OCI-LY1 (cell line): ENCODE data around the gene IPMK.

Experiments used
- H2AFZ ChIP-seq: fragments of 200-600 bp; sonication (generic), shearing (Covaris generic); 2 replicates; pipeline ENCODE4 v1.6.0; 2014; ENCODE audit warnings: antibody characterized with exemption, mild to moderate bottlenecking, low read length
- H3F3A ChIP-seq: fragments of 200-600 bp; sonication (generic), shearing (Covaris generic); 2 replicates; pipeline ENCODE4 v1.6.0; 2014; ENCODE audit warnings: mild to moderate bottlenecking, antibody characterized with exemption, low read length, moderate library complexity; ENCODE audit not compliant: insufficient read depth
- H3K27ac ChIP-seq: fragments of 200-600 bp; sonication (generic); 2 replicates; pipeline ENCODE4 v1.5.1; 2014; ENCODE audit warnings: low read length, mixed run types, mild to moderate bottlenecking, low read depth; ENCODE audit not compliant: poor library complexity, severe bottlenecking
- H3K27me3 ChIP-seq: fragments of 200-600 bp; sonication (generic); 2 replicates; pipeline ENCODE4 v1.6.0; 2014; ENCODE audit warnings: antibody characterized with exemption, mild to moderate bottlenecking, low read length, moderate library complexity; ENCODE audit not compliant: insufficient read depth
- H3K36me3 ChIP-seq: fragments of 200-600 bp; sonication (generic); 2 replicates; pipeline ENCODE4 v1.6.1; 2014; ENCODE audit warnings: mild to moderate bottlenecking, antibody characterized with exemption, low read length, moderate library complexity, mixed read lengths; ENCODE audit not compliant: insufficient read depth
- H3K4me1 ChIP-seq: fragments of 200-600 bp; sonication (generic); 2 replicates; pipeline ENCODE4 v1.5.1; 2014; ENCODE audit warnings: mild to moderate bottlenecking, low read length, moderate library complexity; ENCODE audit not compliant: insufficient read depth, severe bottlenecking
- H3K4me2 ChIP-seq: fragments of 200-600 bp; sonication (generic), shearing (Covaris generic); 2 replicates; pipeline ENCODE4 v1.6.1; 2014; ENCODE audit warnings: low read length
- H3K4me3 ChIP-seq: fragments of 200-600 bp; sonication (generic); 2 replicates; pipeline ENCODE4 v1.5.1; 2014; ENCODE audit warnings: low read length, low read depth, mild to moderate bottlenecking, mixed read lengths; ENCODE audit not compliant: poor library complexity, severe bottlenecking
- H3K79me2 ChIP-seq: fragments of 200-600 bp; shearing (Covaris generic); 2 replicates; pipeline ENCODE4 v1.6.1; 2016; ENCODE audit warnings: mixed run types, low read length, mixed read lengths; ENCODE audit not compliant: insufficient read depth
- H3K9ac ChIP-seq: fragments of 200-600 bp; sonication (generic), shearing (Covaris generic); 2 replicates; pipeline ENCODE4 v1.6.1; 2014; ENCODE audit warnings: mild to moderate bottlenecking, low read length, mixed read lengths
- H3K9me2 ChIP-seq: fragments of 200-600 bp; sonication (generic), shearing (Covaris generic); 2 replicates; pipeline ENCODE4 v1.6.1; 2014; ENCODE audit warnings: low read depth, mild to moderate bottlenecking, low read length, mixed read lengths
- H3K9me3 ChIP-seq: fragments of 200-600 bp; shearing (Covaris generic); 2 replicates; pipeline ENCODE4 v1.6.1; 2014; ENCODE audit warnings: low read length, mixed read lengths
- H4K20me1 ChIP-seq: fragments of 200-600 bp; sonication (generic), shearing (Covaris generic); 2 replicates; pipeline ENCODE4 v1.6.0; 2016; ENCODE audit warnings: mild to moderate bottlenecking, low read length; ENCODE audit not compliant: insufficient read depth
- EZH2 ChIP-seq: fragments of 200-600 bp; sonication (generic), shearing (Covaris generic); IDR thresholded peaks from 2 replicates; pipeline ENCODE4 v1.8.0; 2017; ENCODE audit warnings: borderline replicate concordance, mixed run types, mild to moderate bottlenecking, antibody characterized with exemption, low read length, moderate library complexity, mixed read lengths
- TF ChIP-seq, protein P1 (sequence below): fragments of 200-600 bp; sonication (generic), shearing (Covaris generic); IDR thresholded peaks from 2 replicates; pipeline ENCODE4 v1.5.1; 2017; ENCODE audit warnings: mild to moderate bottlenecking, antibody characterized with exemption, low read length, moderate library complexity, mixed read lengths

The IPMK gene

GRCh38 chr10:58293989-58294388 is 26.3 kb upstream of the IPMK start:
- H3K4me2 ChIP-seq = no peak overlapping the region
- no peaks in the 10 kb centered on the region for H3K79me2 ChIP-seq
- no peaks in the 10 kb centered on the region for H3K9me3 ChIP-seq
- no peaks in the 10 kb centered on the region for H3K4me1 ChIP-seq
- no peak overlapping the region for H3K4me3 ChIP-seq
- no peaks in the 10 kb centered on the region for H3K36me3 ChIP-seq
- H3K9ac ChIP-seq = no peak overlapping the region
- no peaks in the 10 kb centered on the region for H3F3A ChIP-seq
- H3K27ac ChIP-seq = no peak overlapping the region
- no peaks in the 10 kb centered on the region for H3K9me2 ChIP-seq
- TF ChIP-seq, protein P1, sequence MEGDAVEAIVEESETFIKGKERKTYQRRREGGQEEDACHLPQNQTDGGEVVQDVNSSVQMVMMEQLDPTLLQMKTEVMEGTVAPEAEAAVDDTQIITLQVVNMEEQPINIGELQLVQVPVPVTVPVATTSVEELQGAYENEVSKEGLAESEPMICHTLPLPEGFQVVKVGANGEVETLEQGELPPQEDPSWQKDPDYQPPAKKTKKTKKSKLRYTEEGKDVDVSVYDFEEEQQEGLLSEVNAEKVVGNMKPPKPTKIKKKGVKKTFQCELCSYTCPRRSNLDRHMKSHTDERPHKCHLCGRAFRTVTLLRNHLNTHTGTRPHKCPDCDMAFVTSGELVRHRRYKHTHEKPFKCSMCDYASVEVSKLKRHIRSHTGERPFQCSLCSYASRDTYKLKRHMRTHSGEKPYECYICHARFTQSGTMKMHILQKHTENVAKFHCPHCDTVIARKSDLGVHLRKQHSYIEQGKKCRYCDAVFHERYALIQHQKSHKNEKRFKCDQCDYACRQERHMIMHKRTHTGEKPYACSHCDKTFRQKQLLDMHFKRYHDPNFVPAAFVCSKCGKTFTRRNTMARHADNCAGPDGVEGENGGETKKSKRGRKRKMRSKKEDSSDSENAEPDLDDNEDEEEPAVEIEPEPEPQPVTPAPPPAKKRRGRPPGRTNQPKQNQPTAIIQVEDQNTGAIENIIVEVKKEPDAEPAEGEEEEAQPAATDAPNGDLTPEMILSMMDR = no peak
- no peak for TF ChIP-seq EZH2
- H2AFZ ChIP-seq = no peak overlapping the region
- H4K20me1 ChIP-seq = no peaks in the 10 kb centered on the region
- H3K27me3 ChIP-seq = no peaks in the 10 kb centered on the region

GRCh38 chr10:58291538-58292174 is 24.0 kb upstream of the IPMK start:
- Histone ChIP-seq H4K20me1 (no peaks in the 10 kb centered on the region), H3K4me2 (no peak overlapping the region), H3K9me3 (no peaks in the 10 kb centered on the region), H2AFZ (no peak overlapping the region), H3K27ac (no peak overlapping the region), H3K79me2 (no peaks in the 10 kb centered on the region), H3K4me1 (no peaks in the 10 kb centered on the region), H3K4me3 (no peak overlapping the region), H3K27me3 (no peaks in the 10 kb centered on the region), H3F3A (no peaks in the 10 kb centered on the region), H3K9ac (no peak overlapping the region), H3K9me2 (no peaks in the 10 kb centered on the region), H3K36me3 (peaks cover 6% of the 10 kb centered on the region; the same call in 1 of the 2 replicates)
- TF ChIP-seq, protein P1 = peak; percentile 82
- no peak for TF ChIP-seq EZH2

- Histone ChIP-seq H3K4me3 (no peak overlapping the region), H3K36me3 (peaks cover 40% of the 10 kb centered on the region), H3K4me2 (peak overlapping the region; percentile 13; the same call in 1 of the 2 replicates), H3K27me3 (no peaks in the 10 kb centered on the region), H3K9ac (no peak overlapping the region), H2AFZ (no peak overlapping the region), H3K27ac (peak overlapping the region; percentile 35), H3K79me2 (no peaks in the 10 kb centered on the region), H3K9me2 (no peaks in the 10 kb centered on the region), H3F3A (no peaks in the 10 kb centered on the region), H3K4me1 (peaks cover 45% of the 10 kb centered on the region), H4K20me1 (no peaks in the 10 kb centered on the region), H3K9me3 (no peaks in the 10 kb centered on the region)
- TF ChIP-seq, protein P1 = no peak
- no peak for TF ChIP-seq EZH2
Observed at GRCh38 chr10:58282615-58283014, 14.9 kb upstream of the IPMK start.
